ENCODE measurements around the gene CTLA4. TPM values are rescaled to one million over a fixed set of nuclear protein-coding genes. Genes with fewer than 3 reads are reported as not detected.

Gene CTLA4
- total and polyA plus RNA-seq, 2 of the 4 experiments (the other 2 are of a cell fraction): not detected

DNA sequence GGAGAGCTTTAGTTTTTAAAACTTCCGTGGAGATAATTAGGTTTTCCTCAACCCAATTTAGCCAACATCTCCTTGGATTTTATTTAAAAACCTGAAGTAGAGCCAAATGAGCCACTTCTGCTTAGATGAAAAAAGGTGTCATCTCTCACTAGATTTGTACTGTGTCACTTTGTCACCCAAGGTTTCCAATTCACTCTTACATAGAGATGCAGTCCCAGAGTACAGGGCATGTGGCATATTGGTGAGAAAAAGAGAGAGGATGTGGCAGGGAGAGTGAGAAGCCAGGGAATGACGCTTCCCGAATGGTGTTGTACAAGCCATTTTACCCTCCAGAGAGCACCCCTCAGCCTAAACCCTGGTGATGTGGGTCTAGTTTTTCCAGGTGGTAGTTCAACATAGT lies 44.4 kb upstream of the CTLA4 start:
- DNase-seq (no peak), ATAC-seq (ENCODE audit: low read depth) (no peak)
- Histone ChIP-seq H2AK9ac (replicated peaks; ENCODE audit: low read depth, low read length, poor library complexity) (no peak overlapping the region), H3K36me3 (ENCODE audit: control insufficient read depth, insufficient read depth, low read length) (no peaks in the 10 kb centered on the region), H3K4ac (ENCODE audit: low read depth, low read length) (no peak overlapping the region), H3K79me1 (ENCODE audit: low read depth in 1 of 2, low read length in 2 of 2) (no peaks in the 10 kb centered on the region), H4K91ac (ENCODE audit: insufficient read depth, low read depth, low read length) (no peak overlapping the region), H4K20me1 (ENCODE audit: insufficient read depth, low read length) (no peaks in the 10 kb centered on the region), H2BK120ac (ENCODE audit: low read depth, low read length) (no peak overlapping the region), H3K56ac (ENCODE audit: extremely low read depth, insufficient read depth, low read length) (no peak overlapping the region), H3K9me1 (ENCODE audit: insufficient read depth, low read length) (no peaks in the 10 kb centered on the region), H2AFZ (replicated peaks; ENCODE audit: low read length, poor library complexity) (no peak overlapping the region), H4K8ac (ENCODE audit: low read depth in 2 of 2, low read length in 2 of 2) (no peak overlapping the region), H3K9ac (ENCODE audit: low read depth, low read length) (no peak overlapping the region), H3K4me1 (ENCODE audit: control insufficient read depth, insufficient read depth, low read length) (no peaks in the 10 kb centered on the region), H2BK20ac (ENCODE audit: low read depth, low read length) (no peak overlapping the region), H3K27me3 (ENCODE audit: control insufficient read depth, insufficient read depth, low read length) (peaks cover 24% of the 10 kb centered on the region), H3K9me3 (ENCODE audit: control insufficient read depth, insufficient read depth, low read length) (no peaks in the 10 kb centered on the region), H3K4me3 (ENCODE audit: insufficient read depth, low read depth, low read length) (no peak overlapping the region), H3K18ac (ENCODE audit: low read depth, low read length) (no peak overlapping the region), H2BK5ac (ENCODE audit: low read depth, low read length, poor library complexity, severe bottlenecking) (no peak overlapping the region), H2BK15ac (ENCODE audit: low read depth, low read length) (no peak overlapping the region), H3K14ac (replicated peaks; ENCODE audit: low read depth, low read length) (no peak overlapping the region), H4K5ac (ENCODE audit: low read depth, low read length) (no peak overlapping the region), H3K23ac (ENCODE audit: low read depth, low read length) (no peak overlapping the region), H3K4me2 (ENCODE audit: low read depth, low read length) (no peak overlapping the region), H2AK5ac (ENCODE audit: low read depth, low read length) (no peak overlapping the region), H3K27ac (ENCODE audit: insufficient read depth, low read length) (no peak overlapping the region)
- ChIA-PET POLR2A (ENCODE audit: unreplicated experiment) (no interaction called here), CTCF (interaction anchor here (0.7 kb wide), 1 partner anchor 10 kb away, joined by 3 read pairs; no protein-coding TSS in a partner anchor)
- TF ChIP-seq CTCF (conservative IDR thresholded peaks at IDR 0.05; ENCODE audit: low read depth, low read length) (no peak), POLR2A (IDR thresholded peaks at IDR 0.05; ENCODE audit: low read depth, low read length) (no peak)
- no CpG with 5 or more reads among the region's 3 CpGs for WGBS, 2 experiments (ENCODE audit: extremely low coverage in 2 of 2, insufficient read length in 1 of 2)
- in situ Hi-C loops (cut with MboI; ENCODE audit: low sequenced_read_pairs): loop anchor here (25.0 kb wide), 1 partner anchor 586 kb away; the partner anchor contains the start of gene CYP20A1
- intact Hi-C loops (cut with micrococcal nuclease): no loop called here
- no TSS peak for BruUV-seq (replicated peaks)
- dilution Hi-C loops (cut with HindIII; ENCODE audit: low sequenced_read_pairs, unreplicated experiment): loop anchor here (25.0 kb wide), 1 partner anchor 311 kb away; no protein-coding TSS in a partner anchor
